PFSK-1 (cell line): ENCODE measurements around the gene ZNF697.

Source experiments
- FOXP2 ChIP-seq: optimal IDR thresholded peaks from 2 replicates; pipeline ENCODE3; 2011; ENCODE audit warnings: borderline replicate concordance, control low read depth, inconsistent platforms; ENCODE audit not compliant: insufficient read depth; ENCODE audit errors: extremely low read length, extremely low read depth
- POLR2AphosphoS5 ChIP-seq: IDR thresholded peaks from 2 replicates; pipeline ENCODE4 v1.6.1; 2012; ENCODE audit warnings: low read depth, mild to moderate bottlenecking, control low read depth, low read length, moderate library complexity
- SIN3A ChIP-seq: IDR thresholded peaks from 2 replicates; pipeline ENCODE4 v1.6.1; 2012; ENCODE audit warnings: mild to moderate bottlenecking, low read length, moderate library complexity, borderline replicate concordance; ENCODE audit not compliant: insufficient read depth
- TAF1 ChIP-seq: IDR thresholded peaks from 2 replicates; pipeline ENCODE4 v1.6.1; 2012; ENCODE audit warnings: low read length, control low read depth, borderline replicate concordance; ENCODE audit not compliant: insufficient read depth
- TF ChIP-seq, protein P1 (sequence below), 2 experiments: IDR thresholded peaks; 2 replicates each; pipeline versions ENCODE4 v1.6.1 to v1.8.0; 2011 to 2012; ENCODE audit warnings: low read depth in 2 of 2, low read length in 2 of 2, control low read depth in 1 of 2, inconsistent platforms in 1 of 2, mild to moderate bottlenecking in 1 of 2, moderate library complexity in 1 of 2; ENCODE audit not compliant: insufficient read depth in 1 of 2

Gene ZNF697

DNA sequence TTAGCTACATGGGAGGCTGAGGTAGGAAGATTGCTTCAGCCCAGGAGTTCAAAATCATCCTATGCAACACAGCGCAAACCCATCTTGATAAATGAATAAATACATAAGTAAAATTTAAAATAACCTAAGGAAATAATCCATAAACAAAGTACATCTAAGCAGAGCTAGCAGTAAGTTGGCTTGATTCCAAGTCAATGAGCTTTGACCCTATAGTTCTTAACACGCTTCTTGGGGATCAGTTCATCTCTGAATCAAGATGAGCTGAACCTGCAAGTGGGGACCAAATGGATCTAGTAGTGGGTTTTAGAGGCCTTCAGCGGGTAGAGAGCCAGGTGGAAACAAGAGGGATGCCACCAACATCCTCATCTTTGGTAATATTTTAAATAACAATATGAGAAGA is 32.1 kb upstream of the ZNF697 start:
- no peak for TF ChIP-seq POLR2AphosphoS5
- TF ChIP-seq, protein P1, sequence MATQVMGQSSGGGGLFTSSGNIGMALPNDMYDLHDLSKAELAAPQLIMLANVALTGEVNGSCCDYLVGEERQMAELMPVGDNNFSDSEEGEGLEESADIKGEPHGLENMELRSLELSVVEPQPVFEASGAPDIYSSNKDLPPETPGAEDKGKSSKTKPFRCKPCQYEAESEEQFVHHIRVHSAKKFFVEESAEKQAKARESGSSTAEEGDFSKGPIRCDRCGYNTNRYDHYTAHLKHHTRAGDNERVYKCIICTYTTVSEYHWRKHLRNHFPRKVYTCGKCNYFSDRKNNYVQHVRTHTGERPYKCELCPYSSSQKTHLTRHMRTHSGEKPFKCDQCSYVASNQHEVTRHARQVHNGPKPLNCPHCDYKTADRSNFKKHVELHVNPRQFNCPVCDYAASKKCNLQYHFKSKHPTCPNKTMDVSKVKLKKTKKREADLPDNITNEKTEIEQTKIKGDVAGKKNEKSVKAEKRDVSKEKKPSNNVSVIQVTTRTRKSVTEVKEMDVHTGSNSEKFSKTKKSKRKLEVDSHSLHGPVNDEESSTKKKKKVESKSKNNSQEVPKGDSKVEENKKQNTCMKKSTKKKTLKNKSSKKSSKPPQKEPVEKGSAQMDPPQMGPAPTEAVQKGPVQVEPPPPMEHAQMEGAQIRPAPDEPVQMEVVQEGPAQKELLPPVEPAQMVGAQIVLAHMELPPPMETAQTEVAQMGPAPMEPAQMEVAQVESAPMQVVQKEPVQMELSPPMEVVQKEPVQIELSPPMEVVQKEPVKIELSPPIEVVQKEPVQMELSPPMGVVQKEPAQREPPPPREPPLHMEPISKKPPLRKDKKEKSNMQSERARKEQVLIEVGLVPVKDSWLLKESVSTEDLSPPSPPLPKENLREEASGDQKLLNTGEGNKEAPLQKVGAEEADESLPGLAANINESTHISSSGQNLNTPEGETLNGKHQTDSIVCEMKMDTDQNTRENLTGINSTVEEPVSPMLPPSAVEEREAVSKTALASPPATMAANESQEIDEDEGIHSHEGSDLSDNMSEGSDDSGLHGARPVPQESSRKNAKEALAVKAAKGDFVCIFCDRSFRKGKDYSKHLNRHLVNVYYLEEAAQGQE (IDR thresholded peaks at IDR 0.05; ENCODE audit: insufficient read depth in 1 of 2, low read depth in 2 of 2, low read length in 2 of 2): no peak
- no peak for TF ChIP-seq SIN3A
- no peak for TF ChIP-seq TAF1
- TF ChIP-seq FOXP2: no peak

DNA sequence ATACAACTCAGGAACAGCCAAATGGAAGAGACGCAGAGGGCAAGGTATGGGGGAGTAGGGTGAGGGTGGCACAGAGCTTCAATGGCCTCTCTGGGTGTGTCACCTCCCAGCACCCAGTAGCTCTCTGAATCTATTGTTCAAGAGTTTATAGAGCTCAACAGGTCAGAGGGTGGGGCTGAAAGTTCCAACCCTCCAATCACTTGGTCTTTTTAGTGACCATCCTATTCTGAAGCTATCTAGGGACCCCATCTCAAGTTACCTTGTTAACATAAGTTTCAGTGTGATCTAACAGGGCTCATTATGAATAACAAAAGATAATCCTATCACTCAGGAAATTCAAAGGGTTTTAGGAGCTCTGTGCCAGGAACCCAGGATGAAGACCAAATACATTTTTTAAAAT is 31.2 kb upstream of the ZNF697 start:
- TF ChIP-seq, protein P1 (IDR thresholded peaks at IDR 0.05; ENCODE audit: insufficient read depth in 1 of 2, low read depth in 2 of 2, low read length in 2 of 2): no peak
- TF ChIP-seq SIN3A (no peak), POLR2AphosphoS5 (no peak), TAF1 (no peak), FOXP2 (no peak)

DNA sequence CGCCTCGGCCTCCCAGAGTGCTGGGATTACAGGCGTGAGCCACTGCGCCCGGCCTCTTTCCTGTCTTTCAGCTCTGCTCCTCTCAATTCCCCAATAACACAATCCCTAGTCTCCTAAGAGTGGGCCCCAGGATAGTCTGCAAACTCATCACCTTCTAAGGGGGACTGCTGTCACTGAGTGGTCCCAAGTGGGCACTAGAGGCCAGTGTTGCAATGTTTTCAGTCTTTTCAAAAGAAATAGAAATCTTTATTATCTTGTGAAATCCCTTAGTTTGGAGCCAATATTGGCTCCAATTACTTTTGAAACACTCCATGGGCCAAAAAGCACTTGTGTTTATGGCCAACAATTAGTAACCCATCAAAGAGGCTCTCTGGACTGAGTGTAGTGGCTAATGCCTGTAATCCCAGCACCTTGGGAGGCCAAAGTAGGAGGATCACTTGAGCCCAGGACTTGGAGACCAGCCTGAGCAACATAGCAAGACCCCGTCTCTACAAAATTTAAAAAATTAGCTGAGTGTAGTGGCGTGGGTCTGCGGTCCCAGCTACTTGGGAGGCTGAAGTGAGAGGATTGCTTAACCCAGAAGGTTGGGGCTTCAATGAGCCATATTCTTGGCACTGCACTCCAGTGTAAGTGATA is 28.6 kb upstream of the ZNF697 start:
- no peak for TF ChIP-seq POLR2AphosphoS5
- TF ChIP-seq TAF1: no peak
- TF ChIP-seq FOXP2: no peak
- TF ChIP-seq, protein P1 (IDR thresholded peaks at IDR 0.05; ENCODE audit: insufficient read depth in 1 of 2, low read depth in 2 of 2, low read length in 2 of 2): no peak
- TF ChIP-seq SIN3A: no peak

DNA sequence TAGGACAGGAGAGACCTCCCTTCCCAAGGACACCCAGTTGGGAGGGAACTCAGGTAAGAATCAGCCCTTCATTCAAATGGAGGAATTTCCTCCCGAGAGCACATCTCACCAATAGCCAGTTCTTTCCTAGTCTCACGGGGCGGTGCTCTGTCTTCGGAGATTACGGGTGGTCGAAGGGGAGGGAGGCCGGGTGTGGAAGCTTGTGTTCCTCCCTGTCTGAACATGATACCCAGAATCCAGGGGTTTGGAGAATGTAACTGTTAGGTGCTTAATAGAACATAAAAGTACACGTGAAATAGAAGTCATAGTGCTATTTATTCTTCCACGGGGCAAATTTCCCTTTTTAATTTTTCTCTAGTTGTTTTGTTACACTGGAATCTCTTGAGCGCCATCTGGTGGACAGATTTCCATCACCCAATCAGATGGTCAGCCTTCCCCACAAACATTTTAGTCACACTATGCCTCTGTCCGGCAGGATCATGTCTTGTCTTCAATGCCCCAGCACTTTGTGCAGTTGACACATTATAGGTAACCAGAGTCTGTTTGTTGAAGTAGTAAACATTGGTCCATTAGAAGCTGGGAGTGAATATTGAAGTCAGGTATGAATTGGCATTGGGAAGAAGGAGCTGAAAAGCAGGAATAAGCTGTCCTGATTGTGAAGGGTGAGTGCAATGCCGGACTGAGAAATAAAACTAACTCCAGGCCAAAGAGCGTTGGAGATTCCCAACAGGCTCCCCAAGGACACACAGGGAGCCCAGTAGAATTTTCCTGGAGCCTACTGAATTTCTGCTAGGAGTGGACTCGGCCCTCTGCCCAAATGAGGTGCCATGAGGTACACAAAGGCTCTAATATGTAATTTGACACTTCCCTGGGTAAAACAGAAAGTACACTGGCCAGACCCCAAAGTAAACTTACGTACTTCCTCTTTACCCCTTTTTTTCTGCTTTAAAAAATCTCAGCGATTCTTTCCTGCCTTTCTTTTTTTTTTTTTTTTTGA is 27.6 kb upstream of the ZNF697 start:
- TF ChIP-seq, protein P1 (IDR thresholded peaks at IDR 0.05; ENCODE audit: insufficient read depth in 1 of 2, low read depth in 2 of 2, low read length in 2 of 2): peak in 1 of 2 experiments; percentile 30; a peak in 1 of 4 replicates
- TF ChIP-seq SIN3A (peak; percentile 46; the same call in 1 of the 2 replicates), TAF1 (no peak)
